HepG2 (cell line): ENCODE data around the gene COA5. TPM values are rescaled to one million over a fixed set of nuclear protein-coding genes. Genes with fewer than 3 reads are reported as not detected.

Experiments
- ATM ChIP-seq: fragments of 450-650 bp; IDR thresholded peaks from 2 replicates; pipeline ENCODE4 v1.7.1; 2017; ENCODE audit warnings: mild to moderate bottlenecking, borderline replicate concordance
- FOXO1 ChIP-seq: sonication (generic); formaldehyde crosslinking; IDR thresholded peaks from 2 replicates; pipeline ENCODE4 v1.4.0; 2020; ENCODE audit warnings: missing genetic modification reagents
- HMG20B ChIP-seq: conservative IDR thresholded peaks from 2 replicates; pipeline ENCODE4 v1.6.1; 2016; ENCODE audit warnings: missing genetic modification reagents, missing compliant biosample characterization
- KLF11 ChIP-seq: IDR thresholded peaks from 2 replicates; pipeline ENCODE4 v1.6.1; 2016; ENCODE audit warnings: missing compliant biosample characterization
- MIXL1 ChIP-seq: IDR thresholded peaks from 2 replicates; pipeline ENCODE4 v1.6.1; 2016
- SNRNP70 ChIP-seq: fragments of 200-400 bp; formaldehyde crosslinking; IDR thresholded peaks from 2 replicates; pipeline ENCODE4 v1.6.1; 2017; ENCODE audit warnings: mild to moderate bottlenecking, low read depth, low read length, moderate library complexity
- U2AF2 ChIP-seq: fragments of 200-400 bp; formaldehyde crosslinking; IDR thresholded peaks from 2 replicates; pipeline ENCODE4 v1.6.1; 2017; ENCODE audit warnings: low read depth, mild to moderate bottlenecking, low read length
- ZBTB34 ChIP-seq: sonication (generic); formaldehyde crosslinking; IDR thresholded peaks from 2 replicates; pipeline ENCODE4 v1.8.0; 2022; ENCODE audit warnings: mild to moderate bottlenecking, missing genetic modification reagents
- ZHX1 ChIP-seq: sonication (generic); formaldehyde crosslinking; IDR thresholded peaks from 2 replicates; pipeline ENCODE4 v1.8.1; 2022; ENCODE audit warnings: low read depth, mild to moderate bottlenecking, missing genetic modification reagents
- ZNF496 ChIP-seq: sonication (generic); formaldehyde crosslinking; IDR thresholded peaks from 2 replicates; pipeline ENCODE4 v1.8.1; 2023; ENCODE audit warnings: mild to moderate bottlenecking, moderate library complexity, missing genetic modification reagents; ENCODE audit not compliant: insufficient replicate concordance
- ZNF513 ChIP-seq: sonication (generic); formaldehyde crosslinking; conservative IDR thresholded peaks from 2 replicates; pipeline ENCODE4 v1.5.0; 2020; ENCODE audit warnings: missing genetic modification reagents
- ZNF577 ChIP-seq: sonication (generic); formaldehyde crosslinking; IDR thresholded peaks from 2 replicates; pipeline ENCODE4 v1.4.0; 2020; ENCODE audit warnings: mild to moderate bottlenecking, low read depth, missing genetic modification reagents, borderline replicate concordance
- ZNF597 ChIP-seq: sonication (generic); formaldehyde crosslinking; IDR thresholded peaks from 2 replicates; pipeline ENCODE4 v1.5.0; 2020; ENCODE audit warnings: missing genetic modification reagents
- ZNF746 ChIP-seq: sonication (generic); formaldehyde crosslinking; IDR thresholded peaks from 2 replicates; pipeline ENCODE4 v1.8.0; 2022; ENCODE audit warnings: mild to moderate bottlenecking, missing genetic modification reagents
- polyA plus RNA-seq, 8 experiments: library from polyadenylated mRNA; depleted of rRNA in 3 of 8; stranded (reverse) in 7 of 8; unstranded in 1 of 8; fragments of >200 nt; fragmentation: Illumina TruSeq in 4 of 8; extraction: Trizol in 4 of 8; gene quantifications; 2 replicates each; pipeline versions ENCODE4 v1.2.1 to v1.2.3, GENCODE V29; 2011 to 2016; ENCODE audit warnings: low read depth in 4 of 8, missing spikeins in 1 of 8, mixed read lengths in 1 of 8; ENCODE audit not compliant: insufficient read depth in 1 of 8
- total RNA-seq, 5 experiments: library from RNA; depleted of rRNA; stranded (reverse); fragments of >200 nt; fragmentation: Illumina TruSeq; extraction: Trizol; gene quantifications; 2 replicates each; pipeline ENCODE4 v1.2.3, GENCODE V29; 2016; ENCODE audit warnings: low read depth in 1 of 5
- TF ChIP-seq, protein P1 (sequence below), 2 experiments: sonication (generic) in 1 of 2; formaldehyde crosslinking in 1 of 2; IDR thresholded peaks; 2 replicates each; pipeline versions ENCODE4 v1.4.0 to v1.6.1; 2018 to 2020; ENCODE audit warnings: missing genetic modification reagents in 2 of 2, borderline replicate concordance in 1 of 2, low read depth in 1 of 2, mild to moderate bottlenecking in 1 of 2, missing biosample characterization in 1 of 2
- TF ChIP-seq, protein P2 (sequence below): sonication (generic); formaldehyde crosslinking; IDR thresholded peaks from 2 replicates; pipeline ENCODE4 v1.4.0; 2020; ENCODE audit warnings: missing genetic modification reagents; ENCODE audit errors: not compliant biosample characterization
- TF ChIP-seq, protein P3 (sequence below): sonication (generic); formaldehyde crosslinking; conservative IDR thresholded peaks from 2 replicates; pipeline ENCODE4 v1.8.0; 2022; ENCODE audit warnings: missing genetic modification reagents

Gene COA5
- total and polyA plus RNA-seq, 2 of the 13 experiments (the other 11 are each of a cell fraction or from before 2014, with no cell fraction given) = 43.6 to 64.5 TPM

GRCh38 chr2:98601532-98602132 lies 6.7 kb downstream of the COA5 start (continued):
- TF ChIP-seq, protein P1, sequence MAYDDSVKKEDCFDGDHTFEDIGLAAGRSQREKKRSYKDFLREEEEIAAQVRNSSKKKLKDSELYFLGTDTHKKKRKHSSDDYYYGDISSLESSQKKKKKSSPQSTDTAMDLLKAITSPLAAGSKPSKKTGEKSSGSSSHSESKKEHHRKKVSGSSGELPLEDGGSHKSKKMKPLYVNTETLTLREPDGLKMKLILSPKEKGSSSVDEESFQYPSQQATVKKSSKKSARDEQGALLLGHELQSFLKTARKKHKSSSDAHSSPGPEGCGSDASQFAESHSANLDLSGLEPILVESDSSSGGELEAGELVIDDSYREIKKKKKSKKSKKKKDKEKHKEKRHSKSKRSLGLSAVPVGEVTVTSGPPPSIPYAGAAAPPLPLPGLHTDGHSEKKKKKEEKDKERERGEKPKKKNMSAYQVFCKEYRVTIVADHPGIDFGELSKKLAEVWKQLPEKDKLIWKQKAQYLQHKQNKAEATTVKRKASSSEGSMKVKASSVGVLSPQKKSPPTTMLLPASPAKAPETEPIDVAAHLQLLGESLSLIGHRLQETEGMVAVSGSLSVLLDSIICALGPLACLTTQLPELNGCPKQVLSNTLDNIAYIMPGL (CRISPR knock-in tag; IDR thresholded peaks at IDR 0.05; ENCODE audit: borderline replicate concordance in 1 of 2, low read depth in 1 of 2) = peak in 1 of 2 experiments; percentile 56; a peak in 1 of 4 replicates
- TF ChIP-seq ATM (no peak), ZNF746 (no peak), ZHX1 (no peak), ZBTB34 (CRISPR knock-in tag) (no peak), FOXO1 (CRISPR knock-in tag) (0 out of 2 replicates have a peak, but pooled peaks have one; percentile 33), MIXL1 (0 out of 2 replicates have a peak, but pooled peaks have one; percentile 51), SNRNP70 (no peak), ZNF513 (CRISPR knock-in tag) (no peak), U2AF2 (no peak), KLF11 (CRISPR knock-in tag) (no peak), HMG20B (CRISPR knock-in tag) (no peak), ZNF496 (no peak), ZNF597 (CRISPR knock-in tag) (no peak), ZNF577 (CRISPR knock-in tag) (no peak)
- TF ChIP-seq, protein P2, sequence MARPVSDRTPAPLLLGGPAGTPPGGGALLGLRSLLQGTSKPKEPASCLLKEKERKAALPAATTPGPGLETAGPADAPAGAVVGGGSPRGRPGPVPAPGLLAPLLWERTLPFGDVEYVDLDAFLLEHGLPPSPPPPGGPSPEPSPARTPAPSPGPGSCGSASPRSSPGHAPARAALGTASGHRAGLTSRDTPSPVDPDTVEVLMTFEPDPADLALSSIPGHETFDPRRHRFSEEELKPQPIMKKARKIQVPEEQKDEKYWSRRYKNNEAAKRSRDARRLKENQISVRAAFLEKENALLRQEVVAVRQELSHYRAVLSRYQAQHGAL (CRISPR knock-in tag) = no peak
- TF ChIP-seq, protein P3, sequence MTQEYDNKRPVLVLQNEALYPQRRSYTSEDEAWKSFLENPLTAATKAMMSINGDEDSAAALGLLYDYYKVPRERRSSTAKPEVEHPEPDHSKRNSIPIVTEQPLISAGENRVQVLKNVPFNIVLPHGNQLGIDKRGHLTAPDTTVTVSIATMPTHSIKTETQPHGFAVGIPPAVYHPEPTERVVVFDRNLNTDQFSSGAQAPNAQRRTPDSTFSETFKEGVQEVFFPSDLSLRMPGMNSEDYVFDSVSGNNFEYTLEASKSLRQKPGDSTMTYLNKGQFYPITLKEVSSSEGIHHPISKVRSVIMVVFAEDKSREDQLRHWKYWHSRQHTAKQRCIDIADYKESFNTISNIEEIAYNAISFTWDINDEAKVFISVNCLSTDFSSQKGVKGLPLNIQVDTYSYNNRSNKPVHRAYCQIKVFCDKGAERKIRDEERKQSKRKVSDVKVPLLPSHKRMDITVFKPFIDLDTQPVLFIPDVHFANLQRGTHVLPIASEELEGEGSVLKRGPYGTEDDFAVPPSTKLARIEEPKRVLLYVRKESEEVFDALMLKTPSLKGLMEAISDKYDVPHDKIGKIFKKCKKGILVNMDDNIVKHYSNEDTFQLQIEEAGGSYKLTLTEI (CRISPR knock-in tag) = no peak
